ENCODE results near the gene PAMR1. TPM values are rescaled to one million over a fixed set of nuclear protein-coding genes. Genes with fewer than 3 reads are reported as not detected.
"Not testable (repeated sequence)": the region's sequence is repeated elsewhere in the genome, so short reads cannot be mapped to it uniquely, and the experiment has no call there.

The PAMR1 gene
- total and polyA plus RNA-seq, 7 donors, result 0.92 to 26.5 (median 7.8) TPM

- no peaks in the 10 kb centered on the region for H3K9me3 ChIP-seq
- H3K27ac ChIP-seq, result no peak overlapping the region
- WGBS, 2 donors, result 47 to 52% methylated on average over 4 of the region's 4 CpGs
- no peak for DNase-seq
- peaks cover 0 to 13% (median 3%) of the 10 kb centered on the region in 4 donors for H3K4me1 ChIP-seq
- no peak overlapping the region for H3K4me3 ChIP-seq
- H3K36me3 ChIP-seq, result no peaks in the 10 kb centered on the region
- TF ChIP-seq POLR2AphosphoS5 (IDR thresholded peaks at IDR 0.05) (no peak), EP300 (IDR thresholded peaks at IDR 0.05) (no peak), POLR2A (IDR thresholded peaks at IDR 0.05) (no peak)
- TF ChIP-seq, protein P1, sequence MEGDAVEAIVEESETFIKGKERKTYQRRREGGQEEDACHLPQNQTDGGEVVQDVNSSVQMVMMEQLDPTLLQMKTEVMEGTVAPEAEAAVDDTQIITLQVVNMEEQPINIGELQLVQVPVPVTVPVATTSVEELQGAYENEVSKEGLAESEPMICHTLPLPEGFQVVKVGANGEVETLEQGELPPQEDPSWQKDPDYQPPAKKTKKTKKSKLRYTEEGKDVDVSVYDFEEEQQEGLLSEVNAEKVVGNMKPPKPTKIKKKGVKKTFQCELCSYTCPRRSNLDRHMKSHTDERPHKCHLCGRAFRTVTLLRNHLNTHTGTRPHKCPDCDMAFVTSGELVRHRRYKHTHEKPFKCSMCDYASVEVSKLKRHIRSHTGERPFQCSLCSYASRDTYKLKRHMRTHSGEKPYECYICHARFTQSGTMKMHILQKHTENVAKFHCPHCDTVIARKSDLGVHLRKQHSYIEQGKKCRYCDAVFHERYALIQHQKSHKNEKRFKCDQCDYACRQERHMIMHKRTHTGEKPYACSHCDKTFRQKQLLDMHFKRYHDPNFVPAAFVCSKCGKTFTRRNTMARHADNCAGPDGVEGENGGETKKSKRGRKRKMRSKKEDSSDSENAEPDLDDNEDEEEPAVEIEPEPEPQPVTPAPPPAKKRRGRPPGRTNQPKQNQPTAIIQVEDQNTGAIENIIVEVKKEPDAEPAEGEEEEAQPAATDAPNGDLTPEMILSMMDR (IDR thresholded peaks at IDR 0.05), result no peak
- intact Hi-C loops (cut with DNase I), result no loop called here
- no peaks in the 10 kb centered on the region for H3K27me3 ChIP-seq
Measured at GRCh38 chr11:35548925-35549561, 23.6 kb upstream of the PAMR1 start.

DNA sequence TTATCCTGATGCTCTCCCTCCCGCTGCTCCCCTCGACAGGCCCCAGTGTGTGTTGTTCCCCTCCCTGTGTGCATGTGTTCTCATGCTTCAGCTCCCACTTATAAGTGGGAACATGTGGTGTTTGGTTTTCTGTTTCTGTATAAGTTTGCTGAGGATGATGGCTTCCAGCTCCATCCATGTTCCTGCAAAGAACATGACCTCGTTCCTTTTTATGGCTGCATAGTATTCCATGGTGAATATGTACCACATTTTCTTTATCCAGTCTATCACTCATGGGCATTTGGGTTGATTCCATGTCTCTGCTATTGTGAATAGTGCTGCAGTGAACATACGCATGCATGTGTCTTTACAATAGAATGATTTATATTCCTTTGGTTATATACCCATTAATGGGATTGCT lies 22.6 kb upstream of the PAMR1 start:
- H3K4me1 ChIP-seq, result peaks cover 0 to 13% (median 0%) of the 10 kb centered on the region in 4 donors
- H3K27me3 ChIP-seq; DNase-seq; H3K36me3 ChIP-seq; intact Hi-C loops (cut with DNase I); H3K4me3 ChIP-seq; H3K27ac ChIP-seq; H3K9me3 ChIP-seq: not testable (repeated sequence)
- WGBS, 2 donors, result 90 to 93% methylated on average over 4 of the region's 4 CpGs

GRCh38 chr11:35546317-35546716 lies 20.9 kb upstream of the PAMR1 start:
- Histone ChIP-seq H3K4me3 (no peak overlapping the region), H3K27me3 (no peaks in the 10 kb centered on the region), H3K27ac (no peak overlapping the region), H3K36me3 (no peaks in the 10 kb centered on the region), H3K4me1 (peaks cover 0 to 30% (median 13%) of the 10 kb centered on the region in 4 donors), H3K9me3 (no peaks in the 10 kb centered on the region)
- 62 to 64% methylated on average over 3 of the region's 3 CpGs for WGBS, 2 donors
- no peak for DNase-seq
- intact Hi-C loops (cut with DNase I), result no loop called here
- TF ChIP-seq POLR2A (IDR thresholded peaks at IDR 0.05), result no peak
- TF ChIP-seq, protein P1 (IDR thresholded peaks at IDR 0.05), result no peak
- TF ChIP-seq POLR2AphosphoS5 (IDR thresholded peaks at IDR 0.05), result no peak
- TF ChIP-seq EP300 (IDR thresholded peaks at IDR 0.05), result no peak

DNA sequence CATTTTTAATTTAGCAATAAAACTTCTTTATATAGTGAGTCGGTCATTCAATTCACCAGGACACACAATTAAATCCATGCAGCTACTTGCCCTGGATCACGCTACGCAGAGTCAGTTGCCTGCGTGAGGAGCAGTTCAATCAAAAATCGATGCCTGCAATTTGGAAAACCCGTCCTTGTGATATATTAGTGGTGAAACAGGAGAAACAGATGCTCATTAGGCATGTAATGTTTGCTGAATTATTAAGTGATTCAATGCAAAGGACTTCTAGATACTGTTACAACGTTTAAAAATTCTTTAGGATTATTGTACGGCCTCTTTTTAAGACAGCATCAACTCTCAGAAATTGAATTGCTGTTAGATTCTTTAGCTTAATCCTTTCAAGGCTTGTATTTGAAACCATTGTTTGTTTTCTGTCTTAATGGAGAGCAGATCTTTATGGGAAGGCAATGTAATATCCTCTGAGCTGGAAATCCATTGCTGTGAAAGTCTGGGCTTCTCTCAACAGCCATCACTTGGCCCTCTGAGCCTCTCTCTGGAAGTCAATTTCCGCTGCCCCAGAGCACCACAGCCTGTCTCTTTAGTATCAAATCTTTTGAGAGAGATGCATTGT lies 20.1 kb upstream of the PAMR1 start:
- Histone ChIP-seq H3K9me3 (no peaks in the 10 kb centered on the region), H3K36me3 (no peaks in the 10 kb centered on the region), H3K27ac (no peak overlapping the region), H3K27me3 (no peaks in the 10 kb centered on the region), H3K4me3 (no peak overlapping the region), H3K4me1 (peaks cover 0 to 36% (median 17%) of the 10 kb centered on the region in 4 donors)
- TF ChIP-seq, protein P1 (IDR thresholded peaks at IDR 0.05), result no peak
- no peak for TF ChIP-seq POLR2A (IDR thresholded peaks at IDR 0.05)
- TF ChIP-seq POLR2AphosphoS5 (IDR thresholded peaks at IDR 0.05), result no peak
- TF ChIP-seq EP300 (IDR thresholded peaks at IDR 0.05), result no peak
- intact Hi-C loops (cut with DNase I), result no loop called here
- DNase-seq, result no peak
- WGBS, 2 donors, result 89 to 90% methylated on average over 9 of the region's 9 CpGs

- peaks cover 0 to 46% (median 20%) of the 10 kb centered on the region in 4 donors for H3K4me1 ChIP-seq
- 60 to 74% methylated on average over 4 of the region's 4 CpGs for WGBS, 2 donors
- no peaks in the 10 kb centered on the region for H3K27me3 ChIP-seq
- no peaks in the 10 kb centered on the region for H3K36me3 ChIP-seq
- no peak overlapping the region for H3K27ac ChIP-seq
- H3K9me3 ChIP-seq, result no peaks in the 10 kb centered on the region
- DNase-seq, result no peak
- intact Hi-C loops (cut with DNase I), result no loop called here
- H3K4me3 ChIP-seq, result no peak overlapping the region
- TF ChIP-seq, protein P1 (IDR thresholded peaks at IDR 0.05), result no peak
- TF ChIP-seq EP300 (IDR thresholded peaks at IDR 0.05), result no peak
- TF ChIP-seq POLR2A (IDR thresholded peaks at IDR 0.05), result no peak
- TF ChIP-seq POLR2AphosphoS5 (IDR thresholded peaks at IDR 0.05), result no peak
Measured at GRCh38 chr11:35543481-35543880, 18.1 kb upstream of the PAMR1 start.
